ENCODE data around the gene MGAT5B.

- TF ChIP-seq POLR2A (IDR thresholded peaks at IDR 0.05; ENCODE audit: low read depth, low read length) (no peak), POLR2AphosphoS5 (IDR thresholded peaks at IDR 0.05; ENCODE audit: low read depth, low read length) (no peak), POU2F2 (IDR thresholded peaks at IDR 0.05; ENCODE audit: low read depth, low read length) (no peak), TAF1 (IDR thresholded peaks at IDR 0.05; ENCODE audit: low read depth, low read length) (no peak)
These were observed 21.2 kb upstream of the MGAT5B start for GRCh38 chr17:76847031-76847430.

All from GM12891 (cell line).